Gastrocnemius medialis (tissue), 4 donors: Measurements from ENCODE around the gene RGL3. TPM values are rescaled to one million over a fixed set of nuclear protein-coding genes. Genes with fewer than 3 reads are reported as not detected.
"Not testable (repeated sequence)": the region's sequence is repeated elsewhere in the genome, so short reads cannot be mapped to it uniquely, and the experiment has no call there.

Source experiments
- ATAC-seq, 2 donors: fragments of 150-250 bp; one replicate each; pipeline ENCODE4 v1.9.1; 2016
- DNase-seq, 2 donors: peaks; one replicate each; pipeline ENCODE4 v3.0.0-alpha.2; 2019
- H3K27ac ChIP-seq, 4 donors: fragments of 200-600 bp; sonication (generic); 1 replicate in 1 of 4; 2 replicates in 3 of 4; pipeline ENCODE4 v1.5.1; 2016 to 2018; ENCODE audit warnings: mild to moderate bottlenecking in 2 of 4, moderate library complexity in 1 of 4
- H3K27me3 ChIP-seq, 3 donors: fragments of 200-600 bp; sonication (generic) in 2 of 3; 1 replicate in 1 of 3; 2 replicates in 2 of 3; pipeline versions ENCODE4 v1.5.1 to v1.6.0; 2016 to 2019; ENCODE audit warnings: mild to moderate bottlenecking in 1 of 3, moderate library complexity in 1 of 3
- H3K36me3 ChIP-seq, 2 donors: fragments of 200-600 bp; sonication (generic) in 1 of 2; one replicate each; pipeline ENCODE4 v1.5.1; 2017 to 2018
- H3K4me1 ChIP-seq, 2 donors: fragments of 200-600 bp; sonication (generic) in 1 of 2; one replicate each; pipeline ENCODE4 v1.5.1; 2016 to 2017; ENCODE audit warnings: mild to moderate bottlenecking in 2 of 2
- H3K4me3 ChIP-seq, 4 donors: fragments of 200-600 bp; sonication (generic) in 3 of 4; 1 replicate in 1 of 4; 2 replicates in 3 of 4; pipeline ENCODE4 v1.5.1; 2016 to 2019; ENCODE audit warnings: mild to moderate bottlenecking in 2 of 4
- H3K9me3 ChIP-seq, 3 donors: fragments of 200-600 bp; sonication (generic) in 2 of 3; 1 replicate in 1 of 3; 2 replicates in 2 of 3; pipeline ENCODE4 v1.5.1; 2016 to 2019
- CTCF ChIP-seq, 5 experiments: fragments of 450-650 bp in 3 of 5; fragments of 200-600 bp in 2 of 5; sonication (generic) in 2 of 5; IDR thresholded peaks in 4 of 5; conservative IDR thresholded peaks in 1 of 5; 1 replicate in 4 of 5; 2 replicates in 1 of 5; pipeline ENCODE4 v1.5.1; 2016 to 2019; ENCODE audit warnings: antibody characterized with exemption in 5 of 5, mild to moderate bottlenecking in 3 of 5, moderate library complexity in 3 of 5
- POLR2A ChIP-seq, 2 donors: fragments of 450-650 bp; IDR thresholded peaks; one replicate each; pipeline ENCODE4 v1.6.1; 2017; ENCODE audit warnings: antibody characterized with exemption in 2 of 2, mild to moderate bottlenecking in 2 of 2, moderate library complexity in 2 of 2
- in situ Hi-C, 4 donors: fragments of 200-750 bp; cut with MboI; loops; one replicate each; pipeline versions ENCODE4 v1.15.0 to v1.8.0; 2017; ENCODE audit warnings: low sequenced_read_pairs in 4 of 4
- intact Hi-C: fragments of 100-400 bp; cut with DNase I; formaldehyde crosslinking; loops from one replicate; pipeline ENCODE4 v1.15.1; 2023; ENCODE audit warnings: low total_unique reads
- total RNA-seq, 4 donors: library from RNA; depleted of rRNA; stranded (reverse); fragments of >200 nt; gene quantifications; one replicate each; pipeline versions ENCODE4 v1.1.0 to v1.2.3, GENCODE V29; 2016

RGL3 gene
- total RNA-seq, 4 donors from 2014 or later: 0.33 to 7.0 (median 1.3) TPM

GRCh38 chr19:11457831-11458230 lies 38.7 kb upstream of the RGL3 start:
- no peaks in the 10 kb centered on the region for H3K4me1 ChIP-seq
- no peak for ATAC-seq
- DNase-seq: no peak
- H3K27me3 ChIP-seq: peaks cover 21 to 25% (median 21%) of the 10 kb centered on the region in 3 donors
- H3K9me3 ChIP-seq: no peaks in the 10 kb centered on the region
- in situ Hi-C loops (no loop called here), intact Hi-C loops (no loop called here)
- no peaks in the 10 kb centered on the region for H3K36me3 ChIP-seq
- no peak overlapping the region for H3K4me3 ChIP-seq
- no peak overlapping the region for H3K27ac ChIP-seq
- TF ChIP-seq CTCF (IDR thresholded peaks at IDR 0.05 in 4 of 5, conservative IDR thresholded peaks at IDR 0.05 in 1 of 5) (no peak), POLR2A (IDR thresholded peaks at IDR 0.05) (no peak)

- DNase-seq (no peak), ATAC-seq (no peak)
- Histone ChIP-seq H3K4me1 (no peaks in the 10 kb centered on the region), H3K9me3 (no peaks in the 10 kb centered on the region), H3K4me3 (no peak overlapping the region), H3K36me3 (no peaks in the 10 kb centered on the region), H3K27me3 (peaks cover 22 to 29% (median 26%) of the 10 kb centered on the region in 3 donors), H3K27ac (no peak overlapping the region)
- in situ Hi-C loops: no loop called here
- intact Hi-C loops: no loop called here
- no peak for TF ChIP-seq CTCF (IDR thresholded peaks at IDR 0.05 in 4 of 5, conservative IDR thresholded peaks at IDR 0.05 in 1 of 5)
- no peak for TF ChIP-seq POLR2A (IDR thresholded peaks at IDR 0.05)
Measured at GRCh38 chr19:11457115-11457514, 38.0 kb upstream of the RGL3 start.

GRCh38 chr19:11456659-11457058 lies 37.5 kb upstream of the RGL3 start:
- intact Hi-C loops (no loop called here), in situ Hi-C loops (no loop called here)
- no peaks in the 10 kb centered on the region for H3K9me3 ChIP-seq

GRCh38 chr19:11455233-11455554 lies 36.1 kb upstream of the RGL3 start:
- H3K36me3 ChIP-seq, H3K4me3 ChIP-seq, H3K27ac ChIP-seq, in situ Hi-C loops, ATAC-seq, DNase-seq, H3K9me3 ChIP-seq, H3K4me1 ChIP-seq, intact Hi-C loops: not testable (repeated sequence)
- peaks cover 22 to 25% (median 24%) of the 10 kb centered on the region in 3 donors for H3K27me3 ChIP-seq

More at GRCh38 chr19:11456659-11457058, 37.5 kb upstream of the RGL3 start:
- Histone ChIP-seq H3K4me3 (no peak overlapping the region), H3K36me3 (no peaks in the 10 kb centered on the region), H3K27ac (no peak overlapping the region), H3K27me3 (peaks cover 26 to 29% (median 26%) of the 10 kb centered on the region in 3 donors), H3K4me1 (no peaks in the 10 kb centered on the region)
- no peak for TF ChIP-seq POLR2A (IDR thresholded peaks at IDR 0.05)
- no peak for TF ChIP-seq CTCF (IDR thresholded peaks at IDR 0.05 in 4 of 5, conservative IDR thresholded peaks at IDR 0.05 in 1 of 5)
- no peak for DNase-seq
- no peak for ATAC-seq

- H3K4me3 ChIP-seq: no peak overlapping the region
- no peaks in the 10 kb centered on the region for H3K9me3 ChIP-seq
- H3K4me1 ChIP-seq: no peaks in the 10 kb centered on the region
- ATAC-seq (no peak), DNase-seq (no peak)
- H3K27ac ChIP-seq: no peak overlapping the region
- TF ChIP-seq POLR2A (IDR thresholded peaks at IDR 0.05): no peak
- TF ChIP-seq CTCF (IDR thresholded peaks at IDR 0.05 in 4 of 5, conservative IDR thresholded peaks at IDR 0.05 in 1 of 5): no peak
- in situ Hi-C loops: no loop called here
- intact Hi-C loops: no loop called here
- H3K27me3 ChIP-seq: peaks cover 19 to 24% (median 20%) of the 10 kb centered on the region in 3 donors
- H3K36me3 ChIP-seq: peaks cover 0 to 11% of the 10 kb centered on the region in 2 donors
Measured at GRCh38 chr19:11453468-11454341, 34.6 kb upstream of the RGL3 start.
